NCI-H1436 (cell line): ENCODE results near the gene FNDC7.
"Not testable (repeated sequence)": the region's sequence is repeated elsewhere in the genome, so short reads cannot be mapped to it uniquely, and the experiment has no call there.

ENCODE experiments used
- DNase-seq: peaks from one replicate; lab custom pipeline; 2025; lab: John Stamatoyannopoulos, UW

FNDC7 gene

DNA sequence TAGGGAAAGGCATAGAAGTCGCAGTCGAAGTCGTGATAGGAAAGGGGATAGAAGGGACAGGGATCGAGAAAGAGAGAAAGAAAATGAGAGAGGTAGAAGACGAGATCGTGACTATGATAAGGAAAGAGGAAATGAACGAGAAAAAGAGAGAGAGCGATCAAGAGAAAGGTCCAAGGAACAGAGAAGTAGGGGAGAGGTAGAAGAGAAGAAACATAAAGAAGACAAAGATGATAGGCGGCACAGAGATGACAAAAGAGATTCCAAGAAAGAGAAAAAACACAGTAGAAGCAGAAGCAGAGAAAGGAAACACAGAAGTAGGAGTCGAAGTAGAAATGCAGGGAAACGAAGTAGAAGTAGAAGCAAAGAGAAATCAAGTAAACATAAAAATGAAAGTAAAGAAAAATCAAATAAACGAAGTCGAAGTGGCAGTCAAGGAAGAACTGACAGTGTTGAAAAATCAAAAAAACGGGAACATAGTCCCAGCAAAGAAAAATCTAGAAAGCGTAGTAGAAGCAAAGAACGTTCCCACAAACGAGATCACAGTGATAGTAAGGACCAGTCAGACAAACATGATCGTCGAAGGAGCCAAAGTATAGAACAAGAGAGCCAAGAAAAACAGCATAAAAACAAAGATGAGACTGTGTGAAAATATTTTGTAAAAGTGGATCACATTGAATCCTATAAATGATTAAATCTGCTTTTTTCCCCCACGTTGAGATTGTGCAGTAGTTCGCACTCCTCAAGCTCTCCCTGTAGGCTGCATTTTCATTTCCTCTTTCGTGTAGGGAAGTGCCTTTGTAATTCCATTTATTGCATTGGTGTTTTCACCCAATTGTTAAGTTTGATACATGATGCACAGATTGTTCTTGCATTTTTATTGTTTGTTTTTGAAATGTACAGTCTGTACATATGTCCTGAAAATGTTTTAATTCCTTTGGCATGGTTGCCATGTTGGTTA lies 13.1 kb upstream of the FNDC7 start:
- DNase-seq, result no peak

DNA sequence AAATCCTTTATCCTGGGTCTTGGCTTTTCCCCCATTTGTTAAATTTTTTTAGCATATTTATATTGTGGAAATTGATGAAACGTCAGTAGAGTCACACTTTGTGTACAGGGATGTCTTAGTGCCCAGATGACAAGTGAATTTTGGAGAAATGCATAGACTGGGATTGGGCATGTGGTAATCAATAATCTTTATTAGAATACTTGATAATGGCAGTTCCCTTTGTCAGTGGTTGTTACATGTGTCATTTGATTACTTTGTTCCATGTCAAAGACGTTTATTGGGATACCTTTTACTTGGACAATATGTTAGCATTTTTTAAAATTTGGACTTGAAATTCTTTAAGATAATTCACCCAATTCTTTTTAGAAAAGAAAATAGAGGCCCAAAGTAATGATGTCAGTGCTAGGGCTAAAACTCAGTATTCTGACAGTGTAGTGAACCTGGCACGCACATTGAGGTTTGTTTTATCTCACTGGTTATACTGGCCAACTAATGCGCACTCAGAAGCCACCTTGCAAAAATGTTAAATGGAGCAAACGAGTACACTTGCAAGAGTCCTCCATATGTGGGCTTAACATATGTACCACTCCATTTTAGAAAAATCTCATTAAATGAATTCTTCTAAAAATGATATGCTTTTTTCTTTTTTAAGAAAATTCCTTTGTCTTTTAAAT lies 11.4 kb upstream of the FNDC7 start:
- no peak for DNase-seq

DNA sequence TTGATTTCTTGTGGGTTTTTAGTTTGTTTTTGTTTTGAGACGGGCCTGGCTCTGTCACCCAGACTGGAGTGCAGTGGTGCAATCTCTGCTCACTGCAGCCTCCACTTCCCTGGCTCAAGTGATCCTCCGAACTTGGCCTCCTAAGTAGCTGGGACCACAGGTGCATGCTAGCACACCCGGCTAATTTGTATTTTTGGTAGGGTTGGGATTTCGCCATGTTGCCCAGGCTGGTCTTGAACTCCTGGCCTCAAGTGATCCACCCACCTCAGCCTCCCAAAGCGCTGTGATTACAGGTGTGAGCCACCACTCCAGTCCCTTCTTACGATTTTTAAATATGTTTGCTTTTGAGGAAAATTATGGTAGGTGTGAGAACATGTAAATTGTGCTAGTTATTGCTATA lies 10.6 kb upstream of the FNDC7 start:
- not testable (repeated sequence) for DNase-seq

DNA sequence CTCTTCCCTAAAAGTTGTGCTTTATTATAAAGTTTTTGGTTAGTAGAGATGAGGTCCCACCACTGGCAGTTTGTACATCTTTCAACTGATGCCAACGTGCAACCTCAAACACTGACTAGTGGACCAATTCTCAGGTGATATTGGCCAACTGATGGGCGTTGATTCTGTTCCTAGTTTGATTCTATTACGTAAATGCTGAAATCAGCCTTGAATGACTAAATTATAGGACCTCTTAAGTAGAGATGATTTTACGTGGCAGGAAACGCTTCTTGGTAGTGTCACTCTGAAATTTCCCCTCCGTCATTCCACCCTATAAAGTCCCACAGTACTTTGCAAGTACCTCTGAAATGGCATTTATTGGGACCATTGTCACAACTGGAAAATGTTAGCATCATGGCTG lies 8.8 kb upstream of the FNDC7 start:
- no peak for DNase-seq

DNA sequence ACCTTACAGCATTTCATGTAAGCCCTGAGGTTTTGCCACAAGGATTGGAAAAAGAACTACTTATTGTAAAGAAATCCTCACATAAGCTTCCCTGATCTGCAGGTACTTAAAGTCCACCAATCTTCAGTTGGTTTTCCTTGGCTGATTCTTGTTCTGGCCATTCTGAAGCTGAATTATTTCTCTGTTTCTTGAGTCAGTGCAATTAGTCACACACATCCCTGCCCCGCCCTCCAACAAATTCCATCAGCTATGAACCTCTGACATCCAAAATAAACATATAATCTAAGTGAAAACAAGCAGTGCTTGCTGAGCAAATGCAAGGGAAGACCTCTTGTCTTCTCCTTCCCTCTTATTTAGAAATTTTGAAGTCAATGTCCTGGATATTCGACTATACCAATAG lies 8.2 kb upstream of the FNDC7 start:
- no peak for DNase-seq

DNA sequence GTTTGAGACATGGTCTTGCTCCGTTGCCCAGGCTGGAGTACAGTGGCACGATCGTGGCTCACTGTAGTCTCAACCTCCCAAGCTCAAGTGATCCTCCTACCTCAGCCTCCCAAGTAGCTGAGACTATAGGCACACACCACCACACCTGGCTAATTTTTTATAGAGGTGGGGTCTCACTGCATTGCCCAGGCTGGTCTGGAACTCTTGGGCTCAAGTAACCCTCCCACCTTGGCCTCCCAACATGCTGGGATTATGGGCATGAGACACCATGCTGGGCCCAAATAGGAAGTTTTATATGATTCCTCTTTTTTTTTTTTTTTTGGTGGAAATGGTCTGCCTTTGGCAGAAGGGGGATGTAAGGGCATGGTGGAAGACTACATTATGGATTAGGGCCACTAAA lies 6.1 kb upstream of the FNDC7 start:
- no peak for DNase-seq

DNA sequence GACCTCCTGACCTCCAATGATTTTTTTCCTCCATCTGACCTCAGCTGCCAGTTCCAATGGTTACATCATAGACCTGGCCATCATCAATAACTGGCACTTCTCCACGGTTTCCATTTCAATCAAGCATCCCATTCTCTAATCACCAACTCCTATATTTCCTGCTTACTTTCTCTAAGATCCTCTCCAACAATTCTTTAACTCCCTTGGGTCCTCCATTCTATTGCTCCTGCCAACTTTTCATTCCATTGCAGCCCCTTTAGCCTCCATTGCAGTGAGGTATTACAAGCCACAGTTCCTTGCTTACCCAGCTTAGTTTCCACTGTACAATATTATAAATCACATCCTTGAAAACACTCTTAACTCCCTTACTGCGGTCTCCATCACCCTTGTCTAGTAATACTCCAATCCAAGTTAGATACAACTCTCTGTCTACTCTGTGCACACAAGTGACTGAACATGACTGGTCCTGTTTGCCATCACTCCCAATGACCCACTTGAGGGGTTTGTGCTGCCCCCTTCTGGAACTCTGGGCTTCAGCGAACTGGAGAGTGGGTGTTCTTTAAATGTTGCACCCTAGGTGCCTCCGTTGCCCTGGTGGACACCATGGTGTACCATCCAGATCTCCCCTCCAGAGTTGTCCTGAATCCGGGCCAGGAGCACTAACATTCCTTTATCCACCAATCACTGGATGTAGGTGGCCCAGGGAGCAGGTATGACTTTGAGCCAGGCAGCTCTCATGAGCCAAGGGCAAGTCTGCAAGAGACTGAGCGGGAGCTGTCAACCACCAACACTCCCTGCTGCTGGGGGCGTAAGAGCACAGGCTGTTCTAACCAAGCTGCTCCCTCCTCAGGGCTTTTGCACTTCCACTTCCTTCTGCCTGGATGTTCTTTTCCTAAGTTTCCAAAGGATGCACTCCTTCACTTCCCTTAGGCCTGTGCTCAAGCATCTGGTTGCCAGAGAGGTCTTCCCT lies 3.7 kb upstream of the FNDC7 start:
- no peak for DNase-seq

DNA sequence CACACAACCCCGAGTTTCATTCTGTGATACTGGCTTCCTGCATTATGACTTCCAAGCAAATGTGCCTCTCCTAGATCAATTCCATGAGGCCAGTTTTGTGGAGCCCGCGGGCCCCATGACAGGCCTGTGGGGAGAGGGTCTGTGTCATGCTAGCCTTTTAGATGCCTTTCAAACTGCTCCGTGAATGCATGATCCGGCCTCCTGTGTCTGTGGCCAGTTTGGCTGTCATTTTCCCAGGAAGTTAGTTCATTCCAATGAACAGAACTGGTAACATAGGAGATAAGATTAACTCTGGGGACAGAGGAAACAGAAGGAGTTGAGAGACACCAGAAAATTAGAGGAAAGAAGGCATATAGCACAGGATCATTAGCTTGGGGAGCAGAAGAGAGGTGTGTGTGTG lies 3.2 kb downstream of the FNDC7 start:
- DNase-seq, result no peak

DNA sequence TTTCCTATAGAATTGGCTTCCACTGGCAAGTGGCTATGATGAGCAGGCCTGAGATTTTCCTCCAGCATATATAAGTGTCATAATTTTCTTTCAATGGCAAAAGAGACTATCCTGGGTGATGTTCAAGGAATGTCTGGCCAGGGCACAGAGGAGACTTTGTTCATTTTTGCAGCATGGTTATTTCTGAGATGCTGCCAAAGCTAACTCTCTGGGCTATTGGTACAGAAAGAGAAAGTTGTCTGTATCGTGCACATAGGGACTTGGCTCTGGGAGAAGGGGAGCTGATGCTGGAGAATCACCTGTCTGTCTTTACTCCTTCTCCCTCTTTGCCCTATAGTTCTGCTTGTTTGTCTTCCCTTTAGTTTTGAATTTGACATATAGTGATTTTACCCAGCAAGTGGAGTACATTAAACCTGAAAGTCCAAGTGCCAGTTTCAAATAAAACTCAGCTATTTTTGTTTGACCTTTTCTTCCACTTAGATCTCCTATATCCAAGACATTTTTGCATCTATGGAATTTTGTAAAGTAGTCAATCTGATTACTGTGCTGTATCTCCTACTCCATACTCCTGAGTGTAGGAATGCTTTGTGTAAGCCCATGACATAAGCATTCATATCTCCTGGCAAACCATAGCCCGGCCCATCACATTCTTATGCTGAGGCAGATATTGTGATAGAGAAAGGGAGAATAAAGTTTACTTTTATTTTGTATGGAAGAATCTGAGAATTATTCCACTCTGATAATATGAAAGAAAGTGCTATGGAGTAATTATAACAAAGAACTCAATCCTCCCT lies 3.9 kb downstream of the FNDC7 start:
- no peak for DNase-seq

DNA sequence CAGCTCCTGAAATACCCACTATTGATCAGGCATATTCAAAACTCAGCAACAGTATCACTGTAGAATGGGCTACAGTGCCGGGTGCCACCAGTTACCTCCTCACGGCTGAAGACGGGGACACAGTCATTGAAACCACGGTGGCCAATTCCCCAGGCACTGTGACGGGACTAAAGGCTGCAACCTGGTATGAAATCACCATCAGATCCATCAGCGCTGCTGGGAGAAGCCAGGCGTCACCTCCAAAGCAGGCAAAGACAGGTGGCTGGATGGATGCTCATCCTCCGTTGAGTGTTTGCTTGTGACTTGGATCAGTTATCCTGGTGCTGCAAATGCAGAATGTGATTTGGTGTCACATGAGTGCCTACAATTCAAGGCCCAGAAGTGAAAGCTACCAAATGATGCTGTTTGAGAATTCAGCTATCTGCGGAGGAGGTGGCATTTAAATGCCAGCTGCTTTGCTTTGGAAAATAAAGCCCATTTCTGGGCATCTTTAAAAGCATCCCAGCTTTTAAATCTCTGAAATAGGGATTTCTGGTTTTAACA lies 5.1 kb downstream of the FNDC7 start:
- DNase-seq, result no peak

DNA sequence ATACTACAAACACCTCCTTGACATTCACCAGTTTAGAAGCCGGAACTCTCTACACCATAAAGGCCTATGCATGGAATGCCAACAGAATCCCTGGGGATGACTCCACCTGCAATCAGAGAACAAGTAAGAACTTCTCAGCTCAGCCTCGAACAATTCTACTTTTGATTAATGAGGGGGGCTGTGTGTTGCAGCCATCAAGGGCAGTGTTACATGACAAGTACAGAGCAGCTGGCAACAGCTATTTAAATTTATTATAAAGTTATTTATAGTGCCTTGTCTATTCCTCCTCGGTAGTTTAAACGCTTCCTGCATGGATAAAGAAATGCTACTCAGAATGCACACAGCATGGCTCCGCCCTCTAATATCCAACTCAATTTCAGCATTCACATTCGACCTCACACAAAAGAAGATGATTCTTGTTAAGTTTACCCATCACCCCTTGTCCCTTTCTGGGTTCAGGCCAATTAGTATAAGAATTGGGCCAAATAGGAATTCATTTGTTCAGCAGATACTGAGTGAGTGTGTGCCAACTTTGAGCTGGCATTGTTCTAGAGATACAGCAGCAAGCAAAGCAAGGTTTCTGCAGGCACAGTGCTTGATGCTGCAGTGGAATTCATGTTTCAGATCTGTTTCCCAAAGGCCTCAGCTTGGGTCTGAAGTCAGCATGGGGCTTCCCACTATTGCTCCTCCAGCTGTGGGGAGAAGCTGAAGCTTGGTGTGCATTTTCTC lies 6.4 kb downstream of the FNDC7 start:
- DNase-seq, result no peak

DNA sequence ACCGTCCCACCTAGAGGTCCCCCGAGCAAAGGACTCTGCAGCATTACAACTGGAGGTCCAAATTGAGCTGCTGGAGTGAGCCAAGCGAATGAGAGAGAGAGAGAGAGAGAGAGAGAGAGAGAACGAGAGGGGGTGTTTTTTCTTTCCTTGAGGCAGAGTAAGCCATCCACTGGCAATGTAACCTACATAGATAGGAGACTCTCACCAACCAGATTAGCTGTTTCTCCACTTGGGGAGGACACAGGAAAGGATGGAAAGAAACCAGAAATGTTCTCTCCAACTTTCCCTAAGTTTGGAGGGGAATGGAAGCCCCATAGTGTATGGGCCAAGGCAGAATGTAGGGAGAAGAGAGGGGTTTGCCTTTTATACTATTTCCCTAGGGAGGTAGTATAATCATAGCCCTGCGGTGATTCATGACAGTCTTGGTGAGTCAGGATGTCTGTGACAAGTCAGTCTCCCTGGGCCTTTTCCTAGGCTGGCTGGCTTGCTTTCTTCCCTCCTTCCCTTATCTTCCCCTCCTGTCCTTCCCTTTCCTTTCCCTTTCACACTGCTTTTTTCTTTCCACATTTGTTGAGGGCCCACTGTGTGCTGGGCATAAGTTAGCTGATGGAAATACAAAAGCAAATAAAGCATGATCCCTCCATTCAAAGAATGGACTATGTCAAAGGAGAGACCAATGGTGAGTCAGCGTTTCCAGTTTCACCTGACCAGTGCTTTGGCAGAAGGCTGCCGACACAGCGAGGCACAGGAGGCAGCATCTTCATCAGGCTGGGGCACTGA lies 7.1 kb downstream of the FNDC7 start:
- no peak for DNase-seq

DNA sequence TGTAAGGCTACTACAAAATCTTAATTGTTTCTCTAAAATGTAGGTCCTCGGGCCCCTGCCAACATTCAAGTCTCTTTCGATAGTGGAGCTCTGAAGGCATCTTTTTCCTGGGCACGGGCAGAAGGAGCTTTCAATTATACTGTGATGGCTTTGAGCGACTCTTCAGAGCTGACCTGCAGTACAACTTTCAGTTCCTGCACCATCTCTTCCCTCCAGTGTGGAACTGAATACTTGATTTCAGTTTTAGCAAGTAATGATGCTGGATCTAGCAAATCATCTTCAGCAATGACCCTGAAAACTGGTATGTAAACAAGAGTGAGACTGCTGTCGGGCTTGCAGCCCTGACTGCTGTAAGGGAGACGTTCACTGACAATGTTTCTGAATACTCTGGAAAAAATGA lies 9.6 kb downstream of the FNDC7 start:
- no peak for DNase-seq

DNA sequence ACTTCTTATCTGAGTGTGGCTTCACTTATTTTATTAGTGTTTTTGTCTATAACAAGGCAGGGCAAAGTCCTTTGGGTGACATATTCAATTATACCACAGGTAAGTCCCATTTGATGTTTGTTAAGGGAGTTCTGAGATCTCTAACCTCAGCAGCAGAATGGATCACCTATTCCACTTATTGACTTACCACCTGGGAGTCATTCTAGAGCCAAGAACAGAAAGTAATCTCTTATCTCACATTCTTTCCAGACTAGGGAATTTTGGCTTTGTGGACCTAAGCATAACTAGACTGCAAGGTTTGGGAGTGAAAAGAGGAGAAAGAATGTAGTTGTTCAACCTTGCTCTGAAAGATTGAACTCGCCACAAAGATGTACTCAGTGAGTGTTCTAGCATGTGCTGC lies 13.2 kb downstream of the FNDC7 start:
- DNase-seq, result no peak

DNA sequence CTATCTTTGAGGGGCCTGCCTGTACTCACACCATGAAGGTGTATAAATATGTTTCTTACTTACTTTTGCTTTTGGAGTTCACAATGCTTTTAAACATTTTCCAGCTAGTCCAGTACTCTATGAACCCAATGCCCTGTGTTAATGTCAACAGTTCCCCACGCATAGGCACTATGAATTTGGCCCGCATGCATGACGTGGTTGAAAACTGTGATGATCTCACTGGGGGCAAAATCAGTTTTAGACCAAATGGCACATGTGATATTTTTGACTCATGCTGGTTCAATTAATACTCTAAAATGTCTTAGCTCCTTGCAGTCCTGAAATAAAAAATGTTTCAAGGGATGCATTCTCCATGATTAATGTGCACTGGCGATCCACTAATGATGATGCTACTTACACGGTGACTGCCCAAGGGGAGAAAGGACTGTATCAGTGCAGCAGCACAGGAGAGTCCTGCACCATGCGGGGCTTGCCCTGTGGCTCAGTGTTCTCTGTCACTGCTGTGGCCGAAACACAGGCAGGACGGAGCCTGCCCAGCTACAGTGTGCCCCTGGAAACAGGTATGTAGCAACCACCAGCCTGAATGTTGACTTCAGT lies 15.7 kb downstream of the FNDC7 start:
- no peak for DNase-seq

DNA sequence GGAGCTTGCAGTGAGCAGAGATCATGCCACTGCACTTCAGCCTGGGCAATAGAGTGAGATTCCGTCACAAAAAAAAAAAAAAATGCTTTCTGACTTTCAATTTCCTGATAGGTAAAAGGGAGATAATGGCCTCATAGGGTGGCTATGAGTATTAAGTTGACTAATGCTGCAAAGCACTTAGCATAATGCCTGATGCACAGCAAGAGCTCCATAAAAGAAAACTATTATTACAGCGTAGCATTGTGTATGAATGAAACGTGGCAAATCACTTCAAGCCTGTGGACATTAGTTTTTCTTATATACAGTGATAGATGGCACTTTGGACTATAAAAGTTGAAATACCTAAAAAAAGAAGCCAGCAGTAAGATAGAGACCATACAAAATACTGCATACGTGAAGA lies 16.8 kb downstream of the FNDC7 start:
- no peak for DNase-seq

DNA sequence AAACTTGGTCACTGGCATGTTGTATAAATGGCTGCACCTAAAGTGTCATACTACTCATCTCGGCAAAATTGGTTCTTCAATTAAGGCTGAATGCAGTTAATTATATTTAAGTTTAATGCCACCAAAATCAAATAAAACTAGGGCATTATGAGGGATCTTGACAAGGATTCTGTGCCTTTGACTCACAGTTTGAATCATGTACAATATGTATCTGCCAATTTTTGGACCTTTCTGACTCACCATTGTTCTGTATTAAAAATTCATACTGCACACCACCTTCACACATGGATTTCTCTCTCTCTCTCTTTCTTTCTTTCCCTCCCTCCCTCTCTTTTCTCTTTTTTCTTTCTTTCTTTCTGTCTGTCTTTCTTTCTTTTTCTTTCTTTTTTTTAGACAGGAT lies 19.7 kb downstream of the FNDC7 start:
- DNase-seq, result no peak

DNA sequence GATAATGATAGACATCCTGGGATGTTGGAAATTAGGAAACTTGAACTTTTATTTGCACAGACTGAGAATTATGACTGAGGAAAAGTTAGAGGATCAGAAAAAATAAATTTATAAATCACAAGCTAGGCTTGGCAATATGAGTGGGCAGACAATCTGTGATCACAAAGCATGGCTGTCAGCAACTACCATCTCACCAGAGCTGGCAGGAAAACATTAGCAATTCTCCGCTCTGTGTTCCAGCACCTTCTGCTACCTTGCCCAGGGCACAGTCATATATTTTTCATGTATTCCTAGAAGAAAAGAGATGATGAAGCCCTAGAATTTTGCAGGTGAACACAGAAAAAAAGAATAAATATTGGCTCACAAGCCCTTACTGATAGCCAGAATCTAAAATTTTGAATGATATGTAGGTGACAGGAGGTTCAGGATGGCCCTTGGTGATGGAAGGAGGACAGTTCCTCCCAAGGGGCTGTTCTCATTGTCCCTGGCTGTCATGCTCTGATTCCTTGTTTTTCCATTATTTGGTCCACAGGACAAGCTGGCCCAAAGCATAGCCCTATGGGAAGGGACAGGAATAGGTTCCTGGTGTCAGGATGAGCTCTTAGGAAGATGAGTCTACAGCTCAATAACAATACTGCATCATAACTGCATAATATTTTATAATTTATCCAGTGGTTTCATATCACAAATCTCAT lies 21.6 kb downstream of the FNDC7 start:
- no peak for DNase-seq

DNA sequence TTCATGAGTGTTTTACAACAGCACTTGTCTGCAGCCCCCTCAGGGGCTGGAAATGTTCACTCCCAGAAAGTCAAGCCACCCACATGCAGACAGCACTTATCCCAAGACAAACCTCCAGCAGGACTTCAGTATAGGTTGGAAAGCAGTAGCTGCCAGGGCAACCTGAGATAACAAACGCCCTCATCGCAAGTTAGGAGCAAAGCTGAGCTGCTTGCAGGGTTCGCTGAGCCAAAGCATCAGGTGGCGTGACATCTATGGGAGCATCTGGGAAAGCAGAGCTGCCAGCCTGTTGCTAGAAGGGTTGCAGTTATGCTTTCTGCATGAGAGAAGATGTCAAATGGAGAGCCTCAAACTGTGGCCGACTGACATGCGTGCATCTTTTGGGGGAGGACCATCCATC lies 29.5 kb downstream of the FNDC7 start:
- no peak for DNase-seq
